GM12878 (cell line): ENCODE data around the gene TKT. TPM values are rescaled to one million over a fixed set of nuclear protein-coding genes. Genes with fewer than 3 reads are reported as not detected.

Source experiments
- ATF3 ChIP-seq: IDR thresholded peaks from 2 replicates; pipeline ENCODE4 v1.6.1; 2011; ENCODE audit warnings: low read depth, mild to moderate bottlenecking, low read length, moderate library complexity, borderline replicate concordance; ENCODE audit errors: extremely low read depth
- CHD1 ChIP-seq: IDR thresholded peaks from 2 replicates; pipeline ENCODE4 v1.6.1; 2012; ENCODE audit warnings: low read depth, low read length, improper control_type of control experiment
- CHD4 ChIP-seq: fragments of 200-600 bp; sonication (generic); IDR thresholded peaks from 2 replicates; pipeline ENCODE4 v1.6.1; 2016; ENCODE audit warnings: mild to moderate bottlenecking
- EGR1 ChIP-seq, 2 experiments: IDR thresholded peaks; 1 replicate in 1 of 2; 2 replicates in 1 of 2; pipeline ENCODE4 v1.6.1; 2011 to 2012; ENCODE audit warnings: low read depth in 2 of 2, low read length in 2 of 2, borderline replicate concordance in 1 of 2, mild to moderate bottlenecking in 1 of 2, moderate library complexity in 1 of 2
- FOXK2 ChIP-seq: fragments of 450-650 bp; IDR thresholded peaks from 2 replicates; pipeline ENCODE4 v1.6.1; 2017; ENCODE audit warnings: mild to moderate bottlenecking, moderate library complexity
- FOXM1 ChIP-seq: IDR thresholded peaks from 2 replicates; pipeline ENCODE4 v1.6.1; 2012; ENCODE audit warnings: low read depth, mild to moderate bottlenecking, inconsistent platforms, low read length, moderate library complexity
- HCFC1 ChIP-seq: fragments of 150-350 bp; IDR thresholded peaks from 2 replicates; pipeline ENCODE4 v1.6.1; 2014; ENCODE audit warnings: low read length
- HSF1 ChIP-seq: fragments of 150-350 bp; IDR thresholded peaks from 2 replicates; pipeline ENCODE4 v1.6.1; 2014; ENCODE audit warnings: mild to moderate bottlenecking, low read depth, low read length
- JUNB ChIP-seq: IDR thresholded peaks from 2 replicates; pipeline ENCODE4 v1.6.1; 2016; ENCODE audit warnings: antibody characterized with exemption, mild to moderate bottlenecking
- MAX ChIP-seq: IDR thresholded peaks from 2 replicates; pipeline ENCODE4 v1.6.1; 2012; ENCODE audit warnings: low read depth, low read length, improper control_type of control experiment
- PKNOX1 ChIP-seq: fragments of 450-650 bp; IDR thresholded peaks from 2 replicates; pipeline ENCODE4 v1.6.1; 2016; ENCODE audit warnings: mild to moderate bottlenecking
- POLR2A ChIP-seq: IDR thresholded peaks from 2 replicates; pipeline ENCODE4 v1.6.1; 2011; ENCODE audit warnings: low read depth, mild to moderate bottlenecking, low read length
- RAD21 ChIP-seq: IDR thresholded peaks from 2 replicates; pipeline ENCODE4 v1.6.1; 2011; ENCODE audit warnings: mild to moderate bottlenecking, low read depth, low read length, moderate library complexity; ENCODE audit not compliant: insufficient read depth
- RAD51 ChIP-seq: fragments of 450-650 bp; IDR thresholded peaks from 2 replicates; pipeline ENCODE4 v1.6.1; 2016; ENCODE audit warnings: moderate library complexity, mild to moderate bottlenecking, inconsistent platforms
- RCOR1 ChIP-seq: conservative IDR thresholded peaks from 2 replicates; pipeline ENCODE4 v1.6.1; 2012; ENCODE audit warnings: low read depth, low read length, improper control_type of control experiment
- RUNX3 ChIP-seq: IDR thresholded peaks from 2 replicates; pipeline ENCODE4 v1.6.1; 2012; ENCODE audit warnings: low read length, inconsistent platforms
- SIX5 ChIP-seq: IDR thresholded peaks from 2 replicates; pipeline ENCODE4 v1.6.1; 2011; ENCODE audit warnings: mild to moderate bottlenecking, low read depth, low read length, moderate library complexity; ENCODE audit not compliant: severe bottlenecking
- SMC3 ChIP-seq: IDR thresholded peaks from 2 replicates; pipeline ENCODE4 v1.6.1; 2011; ENCODE audit warnings: low read length, improper control_type of control experiment, borderline replicate concordance
- SRF ChIP-seq, 2 experiments: IDR thresholded peaks; 2 replicates each; pipeline ENCODE4 v1.6.1; 2011; ENCODE audit warnings: low read depth in 2 of 2, low read length in 2 of 2, mild to moderate bottlenecking in 1 of 2, moderate library complexity in 1 of 2
- SUPT20H ChIP-seq: IDR thresholded peaks from 2 replicates; pipeline ENCODE4 v1.6.1; 2011; ENCODE audit warnings: low read depth, mild to moderate bottlenecking, low read length, moderate library complexity, borderline replicate concordance; ENCODE audit not compliant: control insufficient read depth
- TCF7 ChIP-seq: IDR thresholded peaks from 2 replicates; pipeline ENCODE4 v1.6.1; 2014; ENCODE audit warnings: antibody characterized with exemption, borderline replicate concordance
- ZNF622 ChIP-seq: fragments of 450-650 bp; IDR thresholded peaks from 2 replicates; pipeline ENCODE4 v1.6.1; 2017; ENCODE audit warnings: mild to moderate bottlenecking, inconsistent platforms
- ZSCAN29 ChIP-seq: fragments of 450-650 bp; IDR thresholded peaks from 2 replicates; pipeline ENCODE4 v1.6.1; 2017; ENCODE audit warnings: mild to moderate bottlenecking, moderate library complexity
- polyA plus RNA-seq, 11 experiments: library from polyadenylated mRNA; depleted of rRNA in 4 of 11; unstranded in 6 of 11; stranded (reverse) in 5 of 11; fragments of >200 nt; fragmentation: Nextera tagmentation in 4 of 11; fragmentation: Illumina TruSeq in 1 of 11; extraction: Ambion mirVana in 4 of 11; extraction: Trizol in 1 of 11; gene quantifications; 1 replicate in 1 of 11; 2 replicates in 10 of 11; pipeline versions ENCODE4 v1.2.1 to v1.2.3, GENCODE V29; 2011 to 2016; ENCODE audit warnings: inconsistent platforms in 2 of 11, missing spikeins in 2 of 11, low read depth in 1 of 11
- total RNA-seq, 4 experiments: library from RNA; depleted of rRNA in 3 of 4; stranded (reverse); fragments of >200 nt in 3 of 4; fragmentation: Illumina TruSeq in 1 of 4; extraction: Trizol in 1 of 4; gene quantifications; 2 replicates each; pipeline versions ENCODE4 v1.2.1 to v1.2.3, GENCODE V29; 2013 to 2021
- TF ChIP-seq, protein P1 (sequence below): fragments of 450-650 bp; formaldehyde crosslinking; IDR thresholded peaks from 2 replicates; pipeline ENCODE4 v1.4.0; 2020; ENCODE audit warnings: mild to moderate bottlenecking, moderate library complexity

The TKT gene
- total and polyA plus RNA-seq, 10 of the 15 experiments (the other 5 are each of a cell fraction or from before 2014, with no cell fraction given), result 56.4 to 385 (median 143) TPM

DNA sequence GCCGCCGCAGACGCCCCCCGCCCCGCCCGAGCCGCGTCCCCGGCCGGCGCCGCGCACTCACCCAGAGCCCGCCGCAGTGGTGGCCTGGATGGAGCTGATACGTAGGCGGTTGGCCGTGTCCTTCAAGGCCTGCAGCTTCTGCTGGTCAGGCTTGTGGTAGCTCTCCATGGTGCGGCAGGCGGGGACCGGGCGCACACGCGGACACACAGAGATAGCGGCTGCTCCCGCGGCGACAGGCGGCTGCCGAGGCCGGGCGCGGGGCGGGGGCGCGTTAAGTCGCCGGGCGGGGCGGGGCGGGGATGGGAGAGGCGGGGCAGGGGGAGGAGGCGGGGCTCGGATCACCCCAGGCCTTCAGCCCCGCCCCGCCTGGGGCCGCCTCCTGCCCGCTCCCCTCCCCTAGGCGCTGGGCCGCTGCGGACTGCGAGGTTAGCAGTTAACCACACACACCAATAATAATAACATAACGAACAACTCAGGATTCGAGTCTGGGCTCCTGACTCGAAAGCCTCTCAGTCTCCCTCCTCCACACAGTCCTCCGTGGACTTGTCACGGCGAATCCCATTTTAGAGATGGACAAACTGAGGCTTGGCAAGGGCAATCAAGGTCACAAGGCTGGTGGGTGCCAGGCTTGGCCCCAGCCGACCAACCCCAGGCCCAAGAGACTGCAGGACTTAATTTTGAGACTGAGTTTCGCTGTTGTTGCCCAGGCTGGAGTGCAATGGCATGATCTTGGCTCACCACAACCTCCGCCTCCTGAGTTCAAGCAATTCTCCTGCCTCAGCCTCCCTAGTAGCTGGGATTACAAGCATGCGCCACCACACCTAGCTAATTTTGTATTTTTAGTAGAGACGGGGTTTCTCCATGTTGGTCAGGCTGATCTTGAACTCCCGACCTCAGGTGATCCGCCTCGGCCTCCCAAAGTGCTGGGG is at the start of gene TKT (continued):
- TF ChIP-seq EGR1 (IDR thresholded peaks at IDR 0.05; ENCODE audit: borderline replicate concordance in 1 of 2, low read depth in 2 of 2, low read length in 2 of 2) (peak in 1 of 2 experiments; percentile 56; a peak in 1 of 3 replicates), FOXK2 (no peak), ZSCAN29 (0 out of 2 replicates have a peak, but pooled peaks have one; percentile 0), RUNX3 (peak; percentile 42; the same call in 1 of the 2 replicates), CHD1 (no peak), POLR2A (peak; percentile 90), SRF (IDR thresholded peaks at IDR 0.05; ENCODE audit: low read depth in 2 of 2, low read length in 2 of 2) (no peak), HSF1 (no peak), RAD21 (no peak), TCF7 (no peak), CHD4 (no peak), MAX (peak; percentile 30), PKNOX1 (0 out of 2 replicates have a peak, but pooled peaks have one; percentile 25), JUNB (no peak), SMC3 (no peak), SIX5 (no peak), HCFC1 (no peak), ATF3 (no peak), RCOR1 (no peak), SUPT20H (no peak), RAD51 (no peak), ZNF622 (no peak), FOXM1 (no peak)
- TF ChIP-seq, protein P1, sequence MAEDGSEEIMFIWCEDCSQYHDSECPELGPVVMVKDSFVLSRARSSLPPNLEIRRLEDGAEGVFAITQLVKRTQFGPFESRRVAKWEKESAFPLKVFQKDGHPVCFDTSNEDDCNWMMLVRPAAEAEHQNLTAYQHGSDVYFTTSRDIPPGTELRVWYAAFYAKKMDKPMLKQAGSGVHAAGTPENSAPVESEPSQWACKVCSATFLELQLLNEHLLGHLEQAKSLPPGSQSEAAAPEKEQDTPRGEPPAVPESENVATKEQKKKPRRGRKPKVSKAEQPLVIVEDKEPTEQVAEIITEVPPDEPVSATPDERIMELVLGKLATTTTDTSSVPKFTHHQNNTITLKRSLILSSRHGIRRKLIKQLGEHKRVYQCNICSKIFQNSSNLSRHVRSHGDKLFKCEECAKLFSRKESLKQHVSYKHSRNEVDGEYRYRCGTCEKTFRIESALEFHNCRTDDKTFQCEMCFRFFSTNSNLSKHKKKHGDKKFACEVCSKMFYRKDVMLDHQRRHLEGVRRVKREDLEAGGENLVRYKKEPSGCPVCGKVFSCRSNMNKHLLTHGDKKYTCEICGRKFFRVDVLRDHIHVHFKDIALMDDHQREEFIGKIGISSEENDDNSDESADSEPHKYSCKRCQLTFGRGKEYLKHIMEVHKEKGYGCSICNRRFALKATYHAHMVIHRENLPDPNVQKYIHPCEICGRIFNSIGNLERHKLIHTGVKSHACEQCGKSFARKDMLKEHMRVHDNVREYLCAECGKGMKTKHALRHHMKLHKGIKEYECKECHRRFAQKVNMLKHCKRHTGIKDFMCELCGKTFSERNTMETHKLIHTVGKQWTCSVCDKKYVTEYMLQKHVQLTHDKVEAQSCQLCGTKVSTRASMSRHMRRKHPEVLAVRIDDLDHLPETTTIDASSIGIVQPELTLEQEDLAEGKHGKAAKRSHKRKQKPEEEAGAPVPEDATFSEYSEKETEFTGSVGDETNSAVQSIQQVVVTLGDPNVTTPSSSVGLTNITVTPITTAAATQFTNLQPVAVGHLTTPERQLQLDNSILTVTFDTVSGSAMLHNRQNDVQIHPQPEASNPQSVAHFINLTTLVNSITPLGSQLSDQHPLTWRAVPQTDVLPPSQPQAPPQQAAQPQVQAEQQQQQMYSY (CRISPR knock-in tag), result no peak
